ENCODE data around the gene PDLIM1.
"Not testable (repeated sequence)": the region's sequence is repeated elsewhere in the genome, so short reads cannot be mapped to it uniquely, and the experiment has no call there.

PDLIM1 gene

GRCh38 chr10:95220539-95220938 is 70.3 kb downstream of the PDLIM1 start:
- TF ChIP-seq CTCF (IDR thresholded peaks at IDR 0.05; ENCODE audit: low read depth, low read length): no peak
- no peak for DNase-seq (ENCODE audit: extremely low read depth, low read depth)

GRCh38 chr10:95217476-95217875 is 73.3 kb downstream of the PDLIM1 start:
- TF ChIP-seq CTCF (IDR thresholded peaks at IDR 0.05; ENCODE audit: low read depth, low read length): no peak
- no peak for DNase-seq (ENCODE audit: extremely low read depth, low read depth)

- no peak for DNase-seq (ENCODE audit: extremely low read depth, low read depth)
These were observed 76.0 kb downstream of the PDLIM1 start for GRCh38 chr10:95214793-95215192.

DNA sequence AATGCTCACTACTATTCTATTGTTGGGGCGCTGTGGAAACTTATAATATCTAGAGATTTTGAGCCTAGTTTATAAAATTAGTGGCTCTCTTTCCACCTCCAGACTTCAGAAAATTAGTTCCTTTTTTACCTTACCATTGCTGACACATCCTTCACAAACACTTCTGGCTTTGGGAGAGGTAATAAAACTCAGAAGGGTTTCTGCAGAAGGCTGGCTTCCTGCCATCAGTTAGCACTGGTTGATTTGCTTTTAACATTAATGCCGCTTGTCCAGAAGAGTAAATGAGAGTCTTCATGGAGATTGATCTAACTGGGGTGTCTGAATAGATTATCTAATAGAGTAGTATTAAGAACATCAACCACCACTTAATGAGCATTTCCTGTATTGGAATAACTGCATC is 76.4 kb downstream of the PDLIM1 start:
- TF ChIP-seq CTCF (IDR thresholded peaks at IDR 0.05; ENCODE audit: low read depth, low read length): no peak
- no peak for DNase-seq (ENCODE audit: extremely low read depth, low read depth)

More at GRCh38 chr10:95214793-95215192, 76.0 kb downstream of the PDLIM1 start:
- no peak for TF ChIP-seq CTCF (IDR thresholded peaks at IDR 0.05; ENCODE audit: low read depth, low read length)

DNA sequence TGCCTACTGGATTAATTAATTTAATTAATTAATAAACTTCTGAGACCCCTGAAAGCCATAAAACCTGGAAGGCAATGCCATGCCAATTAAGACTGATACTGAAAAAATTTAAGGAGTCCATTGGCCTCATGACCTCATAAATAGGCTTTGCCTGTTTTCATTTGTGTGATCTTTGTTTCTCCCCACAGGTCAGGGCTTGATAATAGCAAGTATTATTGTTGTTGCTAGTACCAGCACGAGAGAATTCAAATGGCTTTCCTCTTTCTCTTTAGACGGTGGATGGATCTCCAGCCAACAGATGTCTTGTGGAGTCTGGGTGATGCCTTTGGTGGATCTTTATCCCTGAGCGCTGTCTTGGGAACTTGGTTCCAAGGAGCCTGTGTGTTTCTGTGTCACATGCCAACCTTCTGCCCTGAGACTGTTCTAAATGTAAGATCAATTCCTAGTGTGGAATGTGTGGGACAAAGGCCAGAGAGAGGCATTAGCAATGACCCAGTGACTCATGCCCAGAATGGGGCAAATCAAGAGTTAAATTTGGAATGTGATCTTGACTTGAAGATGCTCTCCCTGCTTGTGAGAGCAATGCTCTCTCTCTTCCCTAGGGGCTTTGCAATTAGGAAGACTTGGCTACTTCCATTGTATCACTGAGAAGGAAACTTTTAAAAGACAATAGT is 79.1 kb downstream of the PDLIM1 start:
- no peak for DNase-seq (ENCODE audit: extremely low read depth, low read depth)
- TF ChIP-seq CTCF (IDR thresholded peaks at IDR 0.05; ENCODE audit: low read depth, low read length): no peak

DNA sequence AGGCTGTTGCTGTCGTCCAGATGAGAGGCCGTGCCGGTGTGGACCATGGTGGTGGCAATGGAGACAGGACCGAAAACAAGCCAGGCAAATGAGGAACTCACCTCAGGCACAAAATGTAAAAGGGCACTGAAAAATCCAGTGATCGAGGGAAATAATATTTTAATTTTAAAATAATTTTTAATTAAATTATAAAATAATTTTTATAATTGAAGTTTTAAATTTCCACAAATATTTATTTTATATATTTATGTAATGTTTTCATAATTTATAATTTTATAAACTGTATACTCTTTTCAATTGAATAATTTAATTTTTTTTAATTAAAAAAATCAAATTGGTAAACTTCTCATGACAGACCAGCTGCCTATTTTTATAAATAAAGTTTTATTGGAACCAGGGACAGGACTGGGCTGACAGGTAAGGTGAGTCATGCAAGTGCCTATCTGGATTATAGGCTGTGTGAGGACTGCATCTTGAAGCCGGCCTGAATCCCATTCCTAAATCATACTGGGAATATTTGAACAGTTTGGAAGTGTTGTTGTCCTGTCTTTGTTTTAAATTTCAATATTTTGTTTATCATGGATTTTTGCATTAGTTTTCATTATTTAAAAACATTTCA is 81.2 kb downstream of the PDLIM1 start:
- DNase-seq (ENCODE audit: extremely low read depth, low read depth): no peak
- TF ChIP-seq CTCF (IDR thresholded peaks at IDR 0.05; ENCODE audit: low read depth, low read length): no peak

GRCh38 chr10:95208702-95209391 is 82.0 kb downstream of the PDLIM1 start:
- DNase-seq (ENCODE audit: extremely low read depth, low read depth): no peak
- peak; percentile 34 for TF ChIP-seq CTCF (IDR thresholded peaks at IDR 0.05; ENCODE audit: low read depth, low read length)

DNA sequence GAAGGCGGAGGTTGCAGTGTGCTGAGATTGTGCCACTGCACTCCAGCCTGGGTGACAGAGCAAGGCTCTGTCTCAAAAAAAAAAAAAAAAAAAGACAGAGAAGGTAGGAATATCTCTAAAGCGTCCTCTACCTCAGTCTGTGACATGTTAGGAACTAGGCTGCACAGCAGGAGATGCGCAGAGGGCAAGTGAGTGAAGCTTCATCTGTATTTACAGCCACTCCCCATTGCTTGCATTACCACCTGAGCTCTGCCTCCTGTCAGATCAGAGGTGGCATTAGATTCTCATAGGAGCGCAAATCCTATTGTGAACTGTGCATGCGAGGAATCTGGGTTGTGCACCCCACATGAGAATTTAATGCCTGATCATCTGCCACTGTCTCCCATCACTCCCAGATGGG is 87.9 kb downstream of the PDLIM1 start:
- DNase-seq (ENCODE audit: extremely low read depth, low read depth): not testable (repeated sequence)

All from AG09319 (cell line).